Body of pancreas (tissue), 4 donors: ENCODE data around the gene ZBTB49.

Experiments used
- POLR2A ChIP-seq, 3 donors: fragments of 450-650 bp; IDR thresholded peaks; one replicate each; pipeline ENCODE4 v1.6.1; 2016; ENCODE audit warnings: antibody characterized with exemption in 3 of 3, mild to moderate bottlenecking in 2 of 3
- TF ChIP-seq, protein P1 (sequence below), 7 experiments: fragments of 450-650 bp in 4 of 7; fragments of 200-600 bp in 3 of 7; sonication (generic) in 3 of 7; IDR thresholded peaks; one replicate each; pipeline ENCODE4 v1.5.1; 2016 to 2019; ENCODE audit warnings: antibody characterized with exemption in 7 of 7

DNA sequence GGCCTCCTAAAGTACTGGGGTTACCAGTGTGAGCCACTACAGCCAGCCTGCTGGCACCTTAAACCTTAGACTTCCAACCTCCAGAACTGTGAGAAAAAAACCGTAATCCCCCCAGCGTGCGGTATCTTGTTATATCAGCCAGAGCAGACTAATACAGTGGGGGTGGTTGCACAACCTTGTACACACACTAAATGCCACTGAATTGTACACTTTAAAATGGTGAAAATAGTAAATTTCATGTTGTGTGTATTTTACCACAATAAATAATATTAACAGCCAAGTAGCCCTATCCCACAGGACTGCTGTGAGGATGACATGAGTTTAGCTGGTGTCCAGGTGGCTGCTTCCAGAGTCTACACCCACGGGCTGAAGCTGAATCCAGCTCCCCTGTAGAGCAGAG, 38.8 kb downstream of the ZBTB49 start:
- TF ChIP-seq POLR2A (IDR thresholded peaks at IDR 0.05) = no peak
- TF ChIP-seq, protein P1, sequence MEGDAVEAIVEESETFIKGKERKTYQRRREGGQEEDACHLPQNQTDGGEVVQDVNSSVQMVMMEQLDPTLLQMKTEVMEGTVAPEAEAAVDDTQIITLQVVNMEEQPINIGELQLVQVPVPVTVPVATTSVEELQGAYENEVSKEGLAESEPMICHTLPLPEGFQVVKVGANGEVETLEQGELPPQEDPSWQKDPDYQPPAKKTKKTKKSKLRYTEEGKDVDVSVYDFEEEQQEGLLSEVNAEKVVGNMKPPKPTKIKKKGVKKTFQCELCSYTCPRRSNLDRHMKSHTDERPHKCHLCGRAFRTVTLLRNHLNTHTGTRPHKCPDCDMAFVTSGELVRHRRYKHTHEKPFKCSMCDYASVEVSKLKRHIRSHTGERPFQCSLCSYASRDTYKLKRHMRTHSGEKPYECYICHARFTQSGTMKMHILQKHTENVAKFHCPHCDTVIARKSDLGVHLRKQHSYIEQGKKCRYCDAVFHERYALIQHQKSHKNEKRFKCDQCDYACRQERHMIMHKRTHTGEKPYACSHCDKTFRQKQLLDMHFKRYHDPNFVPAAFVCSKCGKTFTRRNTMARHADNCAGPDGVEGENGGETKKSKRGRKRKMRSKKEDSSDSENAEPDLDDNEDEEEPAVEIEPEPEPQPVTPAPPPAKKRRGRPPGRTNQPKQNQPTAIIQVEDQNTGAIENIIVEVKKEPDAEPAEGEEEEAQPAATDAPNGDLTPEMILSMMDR (IDR thresholded peaks at IDR 0.05) = no peak
